SW480 (cell line): ENCODE measurements around the gene MGAT2.
"Not testable (repeated sequence)": the region's sequence is repeated elsewhere in the genome, so short reads cannot be mapped to it uniquely, and the experiment has no call there.

Experiments used
- DNase-seq: peaks from one replicate; pipeline ENCODE4 v3.0.0-alpha.2; 2016; ENCODE audit warnings: low spot score

The MGAT2 gene

DNA sequence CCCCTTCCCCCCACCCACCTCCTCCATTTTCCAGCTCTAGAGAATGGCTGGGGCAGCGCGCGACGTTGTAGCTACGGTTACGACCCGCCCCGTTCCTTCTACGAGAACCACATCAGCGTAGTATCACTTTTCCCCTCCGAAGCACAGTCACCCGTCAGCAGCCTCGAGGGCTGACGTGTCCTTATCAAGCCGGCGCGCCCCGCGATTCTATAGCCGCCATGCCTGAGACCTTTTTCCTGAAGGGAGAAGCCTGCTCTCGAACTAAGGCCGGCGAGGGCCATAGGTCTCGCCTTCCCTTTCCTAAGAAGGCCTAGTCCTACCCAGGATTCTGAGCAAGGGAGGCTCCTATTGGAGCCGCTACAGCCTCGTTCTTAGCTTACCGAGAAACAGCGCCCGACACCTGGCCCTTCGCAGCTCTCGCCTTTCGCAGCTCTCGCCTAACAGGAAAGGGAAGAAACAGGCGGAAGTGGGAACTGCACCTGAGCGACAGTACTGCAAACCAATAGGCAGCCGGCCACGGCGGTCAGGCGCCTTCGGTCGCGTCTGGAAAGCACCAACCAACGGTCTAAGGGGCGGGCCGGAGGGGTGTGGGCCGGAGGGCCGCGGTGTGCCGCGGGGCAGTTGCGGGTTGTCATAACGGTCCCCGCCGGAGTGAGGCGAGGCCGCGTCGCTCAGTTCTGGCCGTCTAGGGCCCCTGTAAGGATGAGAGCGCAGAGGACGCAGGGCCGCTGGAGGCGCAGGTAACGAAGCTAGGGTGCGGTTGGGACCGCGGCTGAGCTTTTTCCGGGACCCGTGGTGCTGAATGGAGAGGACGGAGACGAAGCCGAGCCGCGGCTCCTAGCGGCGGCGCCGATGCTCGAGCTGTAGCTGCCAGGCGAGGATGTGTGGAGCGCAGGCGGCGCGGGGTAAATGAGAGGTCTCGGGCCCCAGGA lies at the start of gene MGAT2, which contains the start of gene RPL36AL:
Gene MGAT2, plus strand, starts transcription at position 618 of the 932 bp plus-strand sequence. CDS start 470 bp downstream, outside the sequence.
Gene RPL36AL, minus strand, starts transcription at position 445 of the 932 bp plus-strand sequence. CDS start 1,522 bp downstream, outside the sequence.
- peak; percentile 97 for DNase-seq

DNA sequence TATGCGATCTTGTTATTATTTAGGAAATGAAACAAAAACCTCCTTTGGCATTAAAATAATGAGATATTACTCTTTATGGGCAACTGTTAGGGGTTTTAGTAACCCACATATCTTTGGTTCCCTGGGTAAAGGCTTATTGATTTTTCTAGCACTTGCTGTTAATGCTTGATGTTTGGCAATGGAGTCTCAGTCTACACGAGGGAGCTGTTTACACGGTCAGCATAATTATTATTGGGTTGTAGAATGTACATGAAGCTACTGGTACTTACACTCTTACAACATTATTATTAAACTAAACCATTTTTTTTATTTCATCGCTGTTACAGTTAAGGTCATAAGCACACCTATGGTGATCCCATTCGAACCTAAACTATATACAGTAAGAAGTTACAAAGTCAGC lies 46.6 kb upstream of the MGAT2 start:
- DNase-seq, result no peak

DNA sequence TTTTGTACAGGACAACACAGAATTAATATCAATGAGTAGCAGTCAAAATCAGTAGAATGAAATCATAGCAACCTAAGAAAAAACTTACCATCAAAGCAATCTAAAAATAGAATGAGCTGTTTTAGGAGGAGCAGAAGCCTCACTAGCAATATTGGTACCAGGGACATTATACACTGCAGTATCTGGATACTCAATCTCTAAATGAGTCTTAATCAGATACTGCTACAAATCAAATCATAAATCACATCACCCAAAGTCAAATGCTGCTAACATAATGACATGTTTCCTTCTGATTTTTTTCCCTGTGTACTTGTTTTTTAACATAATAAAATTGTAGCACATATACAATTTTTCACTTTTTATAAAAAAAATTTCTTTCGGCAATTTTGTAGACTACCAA lies 42.5 kb upstream of the MGAT2 start:
- no peak for DNase-seq

DNA sequence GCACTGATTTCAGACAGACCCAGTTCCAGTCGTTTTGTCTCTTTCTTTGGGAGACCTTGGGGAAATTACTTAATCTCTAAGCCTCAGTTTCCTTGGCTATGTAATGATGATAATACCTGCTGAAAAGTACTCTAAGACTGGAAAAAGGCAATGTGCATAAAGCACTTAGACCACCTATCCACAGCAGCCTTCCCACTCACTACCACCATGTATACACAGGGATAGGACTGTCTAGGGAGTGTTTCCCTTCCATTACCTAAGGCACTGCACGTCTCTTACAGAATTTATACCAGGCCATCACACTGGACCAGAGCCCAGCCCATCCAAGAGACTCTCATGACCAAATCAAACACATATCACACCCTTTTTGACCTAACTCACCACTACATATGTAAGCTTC lies 40.8 kb upstream of the MGAT2 start:
- DNase-seq, result no peak

DNA sequence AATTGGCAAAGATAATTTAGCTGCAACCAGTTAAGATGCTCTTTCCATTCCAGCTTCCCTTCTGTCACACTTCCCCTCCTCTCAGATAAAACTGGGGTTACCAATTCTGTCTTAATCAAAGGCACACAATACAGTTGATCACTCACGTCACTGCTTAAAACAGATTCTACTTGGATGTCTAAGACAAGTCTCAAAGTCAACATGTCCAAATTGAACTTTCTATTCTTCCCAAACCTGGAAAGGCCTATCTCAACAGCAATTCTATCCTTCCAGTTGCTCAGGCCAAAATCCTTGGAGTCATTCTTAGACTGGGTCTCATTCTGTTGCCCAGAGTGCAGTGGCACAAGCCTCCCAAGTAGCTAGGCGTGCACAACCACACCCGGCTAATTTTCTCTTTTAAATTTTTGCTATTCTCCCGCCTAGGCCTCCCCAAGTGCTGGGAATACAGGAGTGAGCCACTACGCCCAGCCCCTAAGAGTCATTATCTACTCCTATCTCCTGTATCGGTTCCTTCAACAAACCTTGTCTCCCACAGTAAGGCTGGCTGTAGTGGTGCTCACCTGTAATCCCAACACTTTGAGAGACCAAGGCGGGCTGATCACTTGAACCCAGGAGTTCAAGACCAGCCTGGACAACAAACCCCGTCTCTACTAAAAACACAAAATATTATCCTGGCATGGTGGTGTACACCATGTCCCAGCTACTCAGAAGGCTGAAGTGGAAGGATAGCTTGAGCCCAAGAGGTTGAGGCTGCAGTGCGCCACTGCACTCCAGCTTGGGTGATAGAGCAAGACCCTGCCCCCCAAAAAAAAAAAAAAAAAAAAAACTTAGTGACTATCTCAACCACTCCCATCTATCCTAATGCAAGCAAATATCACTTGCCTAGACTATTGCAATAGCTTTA lies 39.1 kb upstream of the MGAT2 start:
- DNase-seq, result no peak

DNA sequence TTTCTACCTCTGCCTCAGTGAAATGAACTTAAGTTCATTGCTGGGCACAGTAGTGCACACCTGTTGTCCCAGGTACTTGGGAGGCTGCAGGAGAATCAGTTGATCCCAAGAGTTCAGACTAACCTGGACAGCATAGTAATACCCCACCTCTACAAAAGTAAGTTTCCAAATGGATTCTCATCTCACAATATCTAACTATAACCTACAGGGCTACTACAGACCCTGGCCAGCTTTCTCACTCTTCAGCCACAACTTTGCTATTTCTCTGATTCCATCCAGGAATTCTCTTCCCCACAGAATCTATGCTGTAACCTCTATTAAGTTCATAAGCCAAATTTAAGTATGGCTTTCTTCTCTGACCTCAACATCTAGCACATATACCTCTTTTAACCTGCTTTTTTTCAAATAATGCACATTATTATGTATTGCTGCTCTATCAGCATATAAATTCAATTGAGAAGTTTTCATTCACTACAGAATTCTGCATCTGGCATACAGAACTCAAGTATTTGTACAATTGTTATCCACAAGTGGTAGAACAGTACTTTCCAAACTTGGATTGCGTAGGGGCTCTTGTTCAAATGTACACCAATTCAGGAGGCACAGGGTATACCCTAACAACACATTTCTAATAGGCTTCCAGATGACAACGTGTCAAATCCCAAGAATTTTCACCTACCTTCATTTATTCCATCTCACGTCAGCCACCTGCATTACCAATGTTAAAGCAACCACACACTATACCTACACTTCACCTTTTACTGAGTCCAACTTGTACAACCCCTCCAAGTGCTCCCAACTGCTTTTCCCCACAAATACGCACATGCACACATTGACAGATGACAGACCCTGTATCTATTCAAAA lies 38.3 kb upstream of the MGAT2 start:
- no peak for DNase-seq

DNA sequence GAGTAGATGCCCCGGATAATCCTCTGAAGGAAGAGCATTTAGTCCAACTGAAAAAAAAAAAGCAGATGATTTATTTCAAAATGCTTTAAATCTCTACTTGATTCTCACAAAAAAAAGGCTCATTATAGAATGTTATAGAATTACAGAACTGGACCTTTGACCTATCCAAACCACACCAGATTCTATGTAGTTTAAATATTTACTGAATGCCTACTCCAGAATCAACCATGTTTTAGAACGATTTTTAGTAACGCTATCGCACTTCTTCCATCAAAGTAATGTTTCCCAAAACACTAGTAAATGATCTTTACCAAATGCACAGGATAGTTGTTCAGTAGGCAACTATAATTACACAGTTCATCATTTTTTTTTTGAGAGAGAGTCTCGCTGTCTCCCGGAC lies 37.0 kb upstream of the MGAT2 start:
- no peak for DNase-seq

DNA sequence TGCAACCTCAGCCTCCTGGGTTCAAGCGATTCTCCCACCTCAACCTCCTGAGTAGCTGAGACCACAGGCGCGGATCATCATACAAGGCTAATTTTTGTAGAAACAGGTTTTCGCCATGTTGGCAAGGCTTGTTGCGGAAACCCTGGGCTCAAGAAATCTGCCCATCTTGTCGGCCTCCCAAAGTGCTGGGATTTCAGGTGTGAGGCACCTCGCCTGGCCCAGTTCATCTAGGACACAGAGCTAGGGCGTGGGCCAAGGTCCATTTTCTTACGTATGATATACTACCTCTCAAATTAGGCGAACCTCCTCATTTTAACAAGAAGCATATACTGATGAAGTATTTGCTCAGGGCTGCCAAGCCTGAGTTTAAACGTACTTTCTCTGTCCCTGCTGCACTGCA lies 36.5 kb upstream of the MGAT2 start:
- no peak for DNase-seq

DNA sequence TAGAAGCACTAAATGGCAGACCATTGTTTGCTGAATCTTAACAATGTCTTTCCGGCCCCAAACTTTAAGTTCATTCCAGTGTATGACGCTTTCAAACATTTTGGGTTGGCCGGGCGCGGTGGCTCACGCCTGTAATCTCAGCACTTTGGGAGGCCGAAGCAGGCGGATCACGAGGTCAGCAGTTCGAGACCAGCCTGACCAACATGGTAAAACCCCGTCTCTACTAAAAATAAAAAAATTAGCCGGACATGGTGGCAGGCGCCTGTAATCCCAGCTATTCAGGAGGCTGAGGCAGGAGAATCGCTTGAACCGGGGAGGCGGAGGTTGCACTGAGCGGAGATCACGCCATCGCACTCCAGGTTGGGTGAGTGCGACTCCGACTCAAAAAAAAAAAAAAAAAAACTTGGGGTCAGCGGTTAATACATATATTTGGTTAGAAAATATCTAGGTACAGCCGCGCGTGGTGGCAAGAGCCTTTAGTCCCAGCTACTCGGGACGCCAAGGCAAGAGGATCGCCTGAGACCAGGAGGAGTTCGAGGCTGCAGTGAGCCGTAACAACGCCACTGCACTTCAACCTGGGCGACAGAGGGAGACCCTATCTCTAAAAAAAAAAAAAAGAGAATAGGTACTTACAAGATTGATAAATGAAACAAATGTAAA lies 35.5 kb upstream of the MGAT2 start:
- DNase-seq, result not testable (repeated sequence)

DNA sequence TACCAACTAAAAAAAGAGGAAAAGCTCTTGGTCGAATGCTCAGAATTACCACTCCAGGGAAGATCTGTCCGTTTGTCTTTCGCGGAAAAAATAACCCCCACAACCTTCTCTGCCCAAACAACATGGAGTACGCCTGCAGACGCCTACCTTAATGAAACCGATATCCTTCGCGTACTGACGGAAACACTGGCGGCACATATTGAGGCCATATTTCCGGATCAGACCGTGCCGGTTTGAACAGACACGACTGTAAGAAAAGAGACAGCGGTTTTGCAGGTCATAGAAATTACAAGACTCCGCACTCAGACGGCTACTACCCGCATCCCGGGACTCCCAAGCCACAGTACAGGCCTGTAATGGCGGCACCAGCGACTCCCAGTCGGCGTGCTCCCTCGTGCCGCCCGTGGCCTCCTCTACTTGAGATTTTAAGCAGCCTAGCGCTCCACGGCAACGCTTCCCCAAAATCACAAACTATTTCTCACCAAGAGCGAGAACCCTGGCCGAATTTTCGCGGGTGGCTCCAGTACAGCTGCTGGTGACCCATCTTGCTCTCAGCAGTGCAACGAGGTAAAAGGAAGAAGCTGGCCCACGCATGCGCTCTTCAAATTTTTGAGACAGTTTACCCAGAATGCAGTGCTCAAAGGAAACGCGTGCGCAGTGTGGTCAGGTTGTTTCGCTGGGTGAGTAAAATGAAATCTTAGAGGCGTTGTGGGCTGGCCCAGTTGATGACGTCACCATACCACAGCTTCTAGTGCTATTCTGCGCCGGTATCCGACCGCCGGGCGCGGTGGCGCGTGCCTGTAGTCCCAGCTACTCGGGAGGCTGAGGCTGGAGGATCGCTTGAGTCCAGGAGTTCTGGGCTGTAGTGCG lies 34.6 kb upstream of the MGAT2 start, which contains the start of gene RPS29:
Gene RPS29, minus strand, starts transcription at position 578 of the 870 bp plus-strand sequence. Its CDS starts 34 bp downstream, at position 544.
- peak; percentile 98 for DNase-seq

DNA sequence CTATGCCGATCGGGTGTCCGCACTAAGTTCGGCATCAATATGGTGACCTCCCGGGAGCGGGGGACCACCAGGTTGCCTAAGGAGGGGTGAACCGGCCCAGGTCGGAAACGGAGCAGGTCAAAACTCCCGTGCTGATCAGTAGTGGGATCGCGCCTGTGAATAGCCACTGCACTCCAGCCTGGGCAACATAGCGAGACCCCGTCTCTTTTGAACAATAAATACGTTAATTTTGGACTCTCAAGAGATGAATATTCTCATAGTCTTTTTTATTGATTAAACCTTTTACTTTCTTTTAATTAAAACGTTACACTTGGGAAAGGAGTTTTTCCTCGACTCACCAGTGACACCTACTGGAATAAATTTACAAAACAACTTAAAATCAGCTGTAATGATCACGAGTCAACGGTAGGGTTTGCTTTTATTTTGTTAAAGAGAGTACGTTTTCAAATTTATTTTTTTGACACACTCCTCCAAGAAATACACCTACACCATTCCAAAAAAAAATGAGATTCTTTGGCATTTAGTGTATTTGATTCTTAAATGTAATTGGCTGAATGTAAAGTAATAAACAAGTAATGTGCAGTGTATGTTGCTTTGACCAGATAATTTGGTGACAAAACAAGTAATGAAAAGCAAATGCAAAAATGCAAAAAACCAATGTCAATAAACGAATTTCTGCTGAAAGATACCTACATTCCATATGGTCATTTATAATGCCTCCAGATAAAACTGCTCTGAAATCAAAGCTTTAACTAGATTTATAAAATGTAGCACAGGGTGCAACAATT lies 33.7 kb upstream of the MGAT2 start:
- DNase-seq, result peak; percentile 75

DNA sequence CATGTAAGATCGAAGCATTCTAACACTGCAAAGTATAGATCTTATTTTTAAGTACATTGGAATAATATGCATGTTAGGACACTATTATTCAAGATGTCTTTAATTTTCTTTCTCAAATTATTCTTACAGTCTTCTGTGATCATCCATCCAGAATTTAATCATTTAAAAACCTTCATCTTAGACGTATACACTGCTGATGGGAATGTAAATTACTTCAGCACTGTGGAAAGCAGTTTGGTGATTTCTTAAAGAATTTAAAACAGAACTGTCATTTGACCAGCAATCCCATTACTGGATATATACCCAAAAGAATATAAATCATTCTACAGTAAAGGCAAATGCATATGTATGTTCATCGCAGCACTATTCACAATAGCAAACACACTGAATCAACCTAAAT lies 31.2 kb upstream of the MGAT2 start:
- DNase-seq, result no peak

DNA sequence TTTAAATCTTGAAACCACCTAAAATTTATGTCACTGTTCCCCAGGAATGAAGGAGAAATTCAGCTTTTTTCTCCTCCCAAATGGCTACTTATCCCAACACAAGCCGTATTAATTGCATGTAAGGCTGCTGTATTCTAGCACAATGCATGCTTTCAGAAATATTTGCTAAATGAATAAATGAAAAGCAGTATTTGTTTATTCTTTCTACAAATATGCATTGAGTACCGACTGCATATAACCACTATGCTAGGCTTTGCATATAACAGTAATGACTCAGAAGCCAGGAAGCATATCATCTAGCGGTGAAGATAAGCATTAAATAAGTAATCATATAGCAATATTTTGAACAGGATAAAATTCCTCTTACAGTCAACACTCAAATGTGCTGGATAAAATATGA lies 27.6 kb upstream of the MGAT2 start:
- no peak for DNase-seq

DNA sequence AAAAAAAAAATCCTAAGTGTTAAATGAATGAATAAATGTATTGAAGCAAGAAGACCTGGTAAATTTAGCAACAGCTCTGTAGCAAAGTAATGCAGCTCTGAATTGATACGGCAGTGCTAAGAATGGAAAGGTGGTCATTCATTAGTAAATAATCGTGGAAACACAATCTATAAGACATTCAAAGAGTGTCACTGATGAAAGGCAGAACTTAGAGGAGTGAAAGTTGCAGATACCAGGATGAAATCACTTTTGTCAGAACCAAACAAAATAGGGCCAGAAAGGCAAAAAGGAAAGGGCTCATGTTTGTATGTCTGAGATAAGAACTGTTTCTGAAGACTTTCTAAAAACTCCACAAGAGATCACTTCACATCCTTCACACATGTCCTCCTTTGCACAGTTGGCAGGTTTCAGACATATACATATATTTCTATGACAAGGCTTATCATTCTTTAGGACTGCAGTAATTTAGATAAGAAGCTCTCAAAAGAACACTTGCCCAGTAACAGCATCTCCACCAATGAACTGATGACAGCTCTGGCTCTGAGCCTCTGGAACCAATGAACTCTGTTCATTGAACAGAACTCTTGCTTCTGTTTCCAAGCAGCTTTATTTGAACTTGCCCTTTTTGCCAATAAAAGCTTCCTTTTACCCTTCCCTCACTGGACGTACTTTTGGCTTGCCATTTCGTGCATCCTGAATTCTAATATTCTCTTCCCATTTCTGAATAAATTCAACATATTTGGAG lies 26.1 kb upstream of the MGAT2 start:
- no peak for DNase-seq

DNA sequence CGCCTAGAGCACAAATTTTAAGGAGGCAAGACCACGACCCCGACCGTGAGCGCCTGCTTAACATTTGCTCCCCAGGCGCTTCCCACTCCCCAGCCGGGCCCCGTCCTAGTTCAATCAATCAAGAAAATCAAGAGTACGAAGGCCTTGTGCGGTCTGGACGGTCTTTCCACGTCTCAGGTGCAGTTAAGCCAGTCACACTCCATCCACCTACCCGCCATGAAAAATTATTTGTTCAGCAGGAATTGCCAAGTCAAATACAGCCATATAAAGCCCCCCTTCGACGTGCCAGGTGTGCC lies 22.5 kb upstream of the MGAT2 start:
- DNase-seq, result no peak

DNA sequence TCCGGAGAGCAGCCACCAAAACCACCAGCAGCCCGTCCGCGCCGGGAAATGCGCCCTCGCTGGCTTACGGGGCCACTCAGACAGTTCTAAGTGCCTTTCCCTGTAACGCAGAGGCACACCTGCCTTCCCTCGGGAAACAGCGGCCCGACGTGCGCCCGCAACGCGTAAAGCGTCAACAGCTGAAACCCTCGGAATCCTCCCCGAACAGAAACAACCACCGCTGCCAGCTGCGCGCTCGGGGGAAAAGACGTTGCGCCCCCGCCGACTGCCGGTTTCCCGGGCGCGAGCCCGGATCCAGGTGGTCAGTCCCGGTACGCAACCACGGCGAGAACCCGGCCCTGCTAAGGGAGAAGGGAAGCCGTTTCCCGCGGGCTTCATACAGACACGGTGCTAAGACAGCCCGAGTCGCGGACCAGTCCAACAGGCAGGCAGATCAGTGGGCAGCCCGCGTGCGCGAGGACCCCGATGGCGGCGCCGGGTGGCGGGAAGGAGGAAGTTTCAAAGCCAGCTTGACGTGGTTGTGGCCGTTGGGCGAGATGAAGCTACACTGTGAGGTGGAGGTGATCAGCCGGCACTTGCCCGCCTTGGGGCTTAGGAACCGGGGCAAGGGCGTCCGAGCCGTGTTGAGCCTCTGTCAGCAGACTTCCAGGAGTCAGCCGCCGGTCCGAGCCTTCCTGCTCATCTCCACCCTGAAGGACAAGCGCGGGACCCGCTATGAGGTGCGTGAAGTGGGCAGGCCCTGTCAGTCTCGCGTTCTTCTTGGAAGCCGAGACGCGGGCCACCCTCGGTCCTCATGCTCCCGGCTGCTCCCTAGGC lies 21.9 kb upstream of the MGAT2 start, which contains the start of gene LRR1:
Gene LRR1, plus strand, starts transcription at position 456 of the 816 bp plus-strand sequence. Its CDS starts 81 bp downstream, at position 537.
- peak; percentile 82 for DNase-seq

DNA sequence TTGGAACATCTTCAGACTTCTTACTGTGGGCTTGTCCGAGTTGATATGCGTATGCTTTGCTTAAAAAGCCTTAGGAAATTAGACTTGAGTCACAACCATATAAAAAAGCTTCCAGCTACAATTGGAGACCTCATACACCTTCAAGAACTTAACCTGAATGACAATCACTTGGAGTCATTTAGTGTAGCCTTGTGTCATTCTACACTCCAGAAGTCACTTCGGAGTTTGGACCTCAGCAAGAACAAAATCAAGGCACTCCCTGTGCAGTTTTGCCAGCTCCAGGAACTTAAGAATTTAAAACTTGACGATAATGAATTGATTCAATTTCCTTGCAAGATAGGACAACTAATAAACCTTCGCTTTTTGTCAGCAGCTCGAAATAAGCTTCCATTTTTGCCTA lies 13.0 kb upstream of the MGAT2 start:
- DNase-seq, result no peak

DNA sequence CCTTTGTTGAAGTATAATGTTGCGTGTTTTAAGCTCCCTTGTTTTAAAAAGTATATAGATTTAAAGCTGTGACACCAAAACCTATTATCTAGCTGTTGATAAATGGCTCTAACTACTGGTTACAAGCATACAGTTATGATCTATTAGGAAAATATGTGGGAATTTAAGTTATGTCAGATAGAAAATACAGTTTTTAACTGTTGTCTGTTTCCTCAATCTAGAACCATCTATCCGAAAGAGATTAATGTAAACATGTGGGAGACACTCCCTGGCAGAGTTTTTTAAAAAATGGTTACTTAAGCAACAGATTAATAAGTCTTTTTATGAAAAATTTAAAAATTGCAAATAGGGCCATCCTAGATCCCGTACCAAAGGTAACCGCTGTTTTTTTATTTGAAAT lies 8.3 kb upstream of the MGAT2 start:
- DNase-seq, result no peak
